Duodenal mucosa (tissue), 2 donors: ENCODE results near the gene AKIP1.

Source experiments
- H3K27ac ChIP-seq: one replicate; pipeline ENCODE4 v1.7.0; 2013; ENCODE audit warnings: low read depth, low read length
- H3K27me3 ChIP-seq, 2 donors: one replicate each; pipeline ENCODE4 v1.7.0; 2013; ENCODE audit warnings: low read length in 2 of 2, control low read depth in 1 of 2; ENCODE audit not compliant: insufficient read depth in 2 of 2, control insufficient read depth in 1 of 2
- H3K36me3 ChIP-seq, 2 donors: one replicate each; pipeline ENCODE4 v1.7.0; 2013; ENCODE audit warnings: low read length in 2 of 2, control low read depth in 1 of 2; ENCODE audit not compliant: insufficient read depth in 2 of 2, control insufficient read depth in 1 of 2
- H3K4me1 ChIP-seq, 2 donors: one replicate each; pipeline ENCODE4 v1.7.0; 2013; ENCODE audit warnings: low read length in 2 of 2, control low read depth in 1 of 2; ENCODE audit not compliant: insufficient read depth in 2 of 2, control insufficient read depth in 1 of 2
- H3K4me3 ChIP-seq, 2 donors: one replicate each; pipeline ENCODE4 v1.7.0; 2013; ENCODE audit warnings: low read length in 2 of 2, low read depth in 1 of 2
- H3K9ac ChIP-seq, 2 donors: one replicate each; pipeline ENCODE4 v1.7.0; 2013; ENCODE audit warnings: low read length in 2 of 2, low read depth in 1 of 2
- H3K9me3 ChIP-seq, 2 donors: one replicate each; pipeline ENCODE4 v1.7.0; 2013; ENCODE audit warnings: low read length in 2 of 2, control low read depth in 1 of 2; ENCODE audit not compliant: control insufficient read depth in 1 of 2

Gene AKIP1

DNA sequence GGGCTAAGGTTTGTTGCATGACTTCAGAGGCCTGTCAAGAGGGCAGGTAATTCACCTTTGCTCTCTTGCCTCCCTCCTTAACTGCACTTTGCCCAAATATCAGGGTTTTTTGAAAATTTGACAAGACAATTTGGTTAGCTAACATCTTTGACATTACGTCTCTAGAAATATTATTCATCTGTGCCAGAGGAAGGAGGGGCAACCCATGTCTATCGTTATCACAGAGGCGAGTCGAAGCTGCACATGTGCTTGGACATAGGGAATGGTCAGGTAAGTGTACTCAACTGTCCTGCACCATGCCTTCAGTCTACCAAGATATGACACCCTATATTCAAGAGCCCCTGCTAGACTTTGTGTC lies 3.7 kb downstream of the AKIP1 start:
- Histone ChIP-seq H3K36me3 (peaks cover 0 to 31% of the 10 kb centered on the region in 2 donors), H3K4me3 (peak overlapping the region in 1 of 2 donors; percentile 29), H3K27me3 (no peaks in the 10 kb centered on the region), H3K9ac (no peak overlapping the region), H3K27ac (no peak overlapping the region), H3K4me1 (peaks cover 12 to 18% of the 10 kb centered on the region in 2 donors), H3K9me3 (no peaks in the 10 kb centered on the region)

DNA sequence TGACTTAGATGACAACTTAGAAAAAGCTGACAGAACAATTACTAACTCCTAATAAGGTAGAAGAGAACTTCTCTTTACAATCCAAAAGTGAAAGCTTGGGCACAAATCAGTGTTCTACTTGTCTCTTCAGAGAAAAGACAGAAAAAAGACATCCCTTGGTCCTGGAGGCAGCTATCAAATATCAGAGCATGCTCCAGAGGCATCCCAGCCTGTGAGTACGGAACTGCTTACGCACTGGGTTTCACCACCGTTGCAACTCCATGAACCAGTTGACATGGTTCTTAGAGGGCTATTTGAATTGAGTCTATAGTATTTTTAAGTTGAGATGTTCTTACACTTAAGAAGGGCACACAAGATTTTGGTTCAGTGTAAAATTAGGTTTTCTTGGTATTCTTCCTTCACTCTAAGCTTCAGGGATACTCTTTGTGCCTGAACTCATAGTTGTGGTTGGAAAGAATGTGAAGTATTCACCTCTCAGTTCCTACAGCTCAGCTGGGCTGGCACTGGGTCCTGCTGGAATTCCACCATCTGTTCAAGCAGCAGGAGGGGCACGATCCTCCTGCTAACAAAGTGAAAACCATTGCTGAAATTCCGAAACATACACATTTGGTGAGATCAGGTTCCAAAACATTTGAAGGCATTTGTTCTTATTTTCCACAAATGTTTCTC lies 6.3 kb downstream of the AKIP1 start:
- Histone ChIP-seq H3K36me3 (peaks cover under 1 to 51% of the 10 kb centered on the region in 2 donors), H3K9ac (no peak overlapping the region), H3K4me1 (peaks cover 12 to 13% of the 10 kb centered on the region in 2 donors), H3K4me3 (no peak overlapping the region), H3K9me3 (no peaks in the 10 kb centered on the region), H3K27ac (peak overlapping the region; percentile 5), H3K27me3 (no peaks in the 10 kb centered on the region)

DNA sequence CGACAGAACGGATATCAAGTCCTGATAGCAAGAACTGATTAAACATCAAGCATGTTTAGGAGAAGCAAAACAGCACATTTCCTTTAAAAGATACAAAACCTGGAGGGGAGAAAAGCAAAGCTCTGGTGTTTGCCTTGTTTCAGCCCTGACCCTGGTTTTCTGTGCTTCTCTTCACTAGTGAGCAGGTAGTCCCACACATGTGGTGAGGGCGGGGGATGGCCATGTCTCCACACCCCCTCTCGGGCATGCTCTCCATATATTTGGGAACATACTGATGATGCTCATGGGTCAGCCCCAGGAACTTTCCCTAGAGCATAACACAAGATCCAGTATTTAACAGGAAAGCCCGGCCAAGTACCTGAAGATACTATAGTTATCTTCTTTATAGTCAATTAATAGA lies 11.7 kb downstream of the AKIP1 start:
- no peaks in the 10 kb centered on the region for H3K27me3 ChIP-seq
- H3K9me3 ChIP-seq: no peaks in the 10 kb centered on the region
- H3K9ac ChIP-seq: no peak overlapping the region
- no peaks in the 10 kb centered on the region for H3K4me1 ChIP-seq
- H3K36me3 ChIP-seq: peaks cover 4 to 39% of the 10 kb centered on the region in 2 donors
- no peak overlapping the region for H3K4me3 ChIP-seq
- no peak overlapping the region for H3K27ac ChIP-seq

DNA sequence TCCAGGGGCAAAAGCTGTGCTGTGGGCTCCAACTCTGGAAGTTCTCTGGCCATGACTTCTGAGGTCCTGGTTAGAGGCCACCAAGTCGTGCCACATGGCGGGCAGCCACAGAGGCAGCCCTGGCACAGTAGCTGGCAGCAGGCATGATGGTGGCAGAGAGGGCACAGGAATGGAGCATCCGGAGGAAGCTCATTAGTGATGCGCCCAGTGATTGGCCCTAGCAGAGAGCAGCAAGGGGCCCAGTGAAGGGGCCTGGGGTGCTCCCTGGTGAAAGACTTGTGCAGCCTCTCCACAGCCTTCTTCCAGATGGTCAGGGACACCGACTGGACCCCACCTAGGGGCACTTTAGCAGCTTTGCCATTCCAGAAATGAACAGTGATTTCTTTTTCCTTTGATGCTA lies 14.7 kb downstream of the AKIP1 start:
- Histone ChIP-seq H3K27me3 (no peaks in the 10 kb centered on the region), H3K4me1 (no peaks in the 10 kb centered on the region), H3K9ac (no peak overlapping the region), H3K4me3 (no peak overlapping the region), H3K36me3 (peaks cover 4 to 15% of the 10 kb centered on the region in 2 donors), H3K27ac (no peak overlapping the region), H3K9me3 (no peaks in the 10 kb centered on the region)

DNA sequence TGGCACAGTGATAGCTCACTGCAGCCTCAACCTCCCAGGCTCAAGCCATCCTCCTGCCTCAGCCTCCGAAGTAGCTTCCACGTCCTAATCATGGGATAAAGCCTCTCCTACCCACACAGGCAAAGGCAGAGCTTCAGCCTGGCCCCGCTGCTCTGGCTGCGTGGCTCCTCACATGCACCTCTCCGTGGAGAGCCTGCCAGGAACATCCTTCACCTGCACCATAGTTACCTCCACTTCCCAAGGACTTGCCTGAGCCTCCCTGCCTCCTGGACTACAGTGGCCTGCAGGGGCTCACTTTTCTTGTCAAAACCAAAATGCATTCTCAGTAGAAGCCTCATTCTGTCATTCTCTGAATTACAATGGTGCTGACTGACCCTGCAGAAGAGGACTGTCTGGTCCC lies 15.2 kb downstream of the AKIP1 start:
- no peak overlapping the region for H3K27ac ChIP-seq
- no peaks in the 10 kb centered on the region for H3K27me3 ChIP-seq
- H3K36me3 ChIP-seq: peaks cover 4 to 11% of the 10 kb centered on the region in 2 donors
- no peak overlapping the region for H3K4me3 ChIP-seq
- no peaks in the 10 kb centered on the region for H3K9me3 ChIP-seq
- no peaks in the 10 kb centered on the region for H3K4me1 ChIP-seq
- no peak overlapping the region for H3K9ac ChIP-seq

DNA sequence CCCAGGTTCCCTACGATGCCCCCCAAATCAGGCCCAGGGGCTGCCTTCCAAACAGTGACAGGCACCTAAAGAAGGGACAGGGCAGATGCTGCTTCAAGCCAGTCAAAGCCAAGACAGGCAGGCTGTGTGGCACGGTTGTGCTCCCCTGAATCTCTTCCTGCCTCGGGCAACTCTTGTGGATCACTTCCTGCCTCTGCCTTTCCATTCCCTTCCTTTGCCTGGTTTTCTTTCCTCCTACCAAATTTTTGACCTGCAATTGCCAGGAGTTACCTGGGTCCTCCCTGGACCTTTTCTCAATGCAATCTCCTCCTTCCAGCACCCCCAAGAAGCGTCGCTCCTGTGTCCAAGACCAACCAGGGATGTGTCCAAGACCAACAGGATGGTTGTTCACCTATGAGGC lies 16.2 kb downstream of the AKIP1 start:
- Histone ChIP-seq H3K9ac (no peak overlapping the region), H3K4me3 (no peak overlapping the region)

DNA sequence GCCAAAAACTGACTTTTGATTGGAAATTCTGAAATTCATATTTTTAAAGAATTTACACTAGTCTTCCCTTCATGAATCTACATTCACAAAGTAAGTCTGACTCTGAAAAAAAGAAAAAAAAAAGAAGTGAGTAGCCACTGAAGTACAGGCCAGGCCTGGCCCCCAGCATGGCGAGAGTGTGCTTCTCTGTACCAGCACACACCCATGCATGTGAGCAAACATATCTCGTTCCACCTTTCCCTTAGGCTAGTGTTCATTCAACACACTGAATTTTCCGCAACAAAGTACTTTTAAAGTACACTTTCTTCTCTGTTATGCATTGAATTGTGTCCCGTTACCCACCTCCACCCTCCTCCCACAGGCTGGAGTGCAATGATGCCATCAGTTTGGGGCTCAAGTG lies 17.2 kb downstream of the AKIP1 start:
- Histone ChIP-seq H3K9ac (no peak overlapping the region), H3K4me1 (no peaks in the 10 kb centered on the region), H3K27me3 (no peaks in the 10 kb centered on the region), H3K9me3 (no peaks in the 10 kb centered on the region), H3K27ac (no peak overlapping the region), H3K4me3 (no peak overlapping the region), H3K36me3 (no peaks in the 10 kb centered on the region)

More for the DNA sequence above, 16.2 kb downstream of the AKIP1 start:
- H3K27ac ChIP-seq: no peak overlapping the region
- no peaks in the 10 kb centered on the region for H3K9me3 ChIP-seq
- H3K36me3 ChIP-seq: peaks cover 3 to 4% of the 10 kb centered on the region in 2 donors
- no peaks in the 10 kb centered on the region for H3K4me1 ChIP-seq
- no peaks in the 10 kb centered on the region for H3K27me3 ChIP-seq

DNA sequence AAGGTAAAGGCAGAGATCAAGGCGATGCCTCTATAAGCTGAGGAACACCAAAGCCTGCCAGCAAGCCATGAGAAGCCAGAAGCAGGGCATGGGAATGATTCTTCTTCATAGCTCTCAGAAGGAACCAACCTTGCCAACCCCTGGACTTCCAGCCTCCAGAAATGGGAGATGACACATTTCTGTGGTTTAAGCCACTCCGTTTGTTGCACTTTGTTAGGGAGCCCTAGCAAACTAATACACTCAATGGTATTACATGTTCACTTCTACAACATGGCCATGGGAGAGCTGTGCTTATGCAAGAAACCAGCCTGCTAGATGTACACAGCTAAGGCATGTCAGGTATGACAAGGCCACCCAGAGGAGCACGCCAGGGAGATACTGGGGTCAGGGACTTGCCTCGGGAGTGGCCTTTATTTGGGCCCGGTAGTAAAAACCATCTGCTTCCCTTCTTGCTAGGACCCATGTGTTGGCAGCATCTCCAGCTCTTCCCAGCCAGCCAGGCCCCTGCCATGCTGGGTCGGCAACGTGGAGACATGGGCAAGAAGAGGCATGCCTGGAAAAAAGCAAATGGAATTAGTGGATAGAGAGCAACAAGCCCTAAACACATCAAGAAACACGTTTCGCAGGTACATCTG lies 18.1 kb downstream of the AKIP1 start:
- Histone ChIP-seq H3K4me3 (no peak overlapping the region), H3K9ac (no peak overlapping the region), H3K36me3 (no peaks in the 10 kb centered on the region), H3K9me3 (no peaks in the 10 kb centered on the region), H3K4me1 (no peaks in the 10 kb centered on the region), H3K27ac (no peak overlapping the region), H3K27me3 (no peaks in the 10 kb centered on the region)

DNA sequence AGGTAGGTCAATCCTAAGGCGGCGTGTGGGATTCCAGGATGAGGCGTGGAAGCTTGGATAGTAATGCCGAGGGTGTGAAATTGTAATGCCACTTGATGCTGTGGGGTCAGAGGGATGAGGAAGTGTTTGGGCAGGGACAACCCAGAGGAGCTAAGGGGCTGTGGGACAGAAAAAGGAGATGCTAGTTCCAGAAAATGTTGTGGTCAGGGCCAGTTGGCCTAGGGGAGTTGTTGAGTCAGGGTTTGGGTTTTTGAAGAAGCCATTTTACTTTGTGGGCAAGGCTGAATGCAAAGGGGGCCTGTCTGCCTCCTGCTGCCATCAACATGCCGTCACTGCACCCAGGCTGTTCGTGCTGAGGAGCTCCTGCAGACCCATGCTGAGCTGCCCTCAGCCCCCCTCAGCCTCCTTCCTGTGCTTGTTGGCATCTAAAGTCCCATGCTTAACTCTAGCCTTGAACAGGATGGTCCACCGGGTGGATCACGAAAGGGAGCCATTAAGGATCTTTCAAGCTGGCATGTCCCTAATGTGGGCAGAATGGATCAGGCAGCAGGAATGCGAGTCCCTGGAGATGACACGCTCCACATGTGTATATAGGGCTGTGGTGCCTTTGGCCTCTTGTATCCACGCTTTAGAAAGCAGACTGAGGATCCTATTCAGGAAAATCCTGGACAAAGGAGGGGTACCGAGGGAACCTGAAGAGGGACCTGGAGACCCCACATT lies 19.6 kb downstream of the AKIP1 start:
- H3K9ac ChIP-seq: no peak overlapping the region
- H3K27me3 ChIP-seq: no peaks in the 10 kb centered on the region
- no peak overlapping the region for H3K4me3 ChIP-seq
- H3K36me3 ChIP-seq: no peaks in the 10 kb centered on the region
- H3K27ac ChIP-seq: no peak overlapping the region
- H3K4me1 ChIP-seq: no peaks in the 10 kb centered on the region
- no peaks in the 10 kb centered on the region for H3K9me3 ChIP-seq

DNA sequence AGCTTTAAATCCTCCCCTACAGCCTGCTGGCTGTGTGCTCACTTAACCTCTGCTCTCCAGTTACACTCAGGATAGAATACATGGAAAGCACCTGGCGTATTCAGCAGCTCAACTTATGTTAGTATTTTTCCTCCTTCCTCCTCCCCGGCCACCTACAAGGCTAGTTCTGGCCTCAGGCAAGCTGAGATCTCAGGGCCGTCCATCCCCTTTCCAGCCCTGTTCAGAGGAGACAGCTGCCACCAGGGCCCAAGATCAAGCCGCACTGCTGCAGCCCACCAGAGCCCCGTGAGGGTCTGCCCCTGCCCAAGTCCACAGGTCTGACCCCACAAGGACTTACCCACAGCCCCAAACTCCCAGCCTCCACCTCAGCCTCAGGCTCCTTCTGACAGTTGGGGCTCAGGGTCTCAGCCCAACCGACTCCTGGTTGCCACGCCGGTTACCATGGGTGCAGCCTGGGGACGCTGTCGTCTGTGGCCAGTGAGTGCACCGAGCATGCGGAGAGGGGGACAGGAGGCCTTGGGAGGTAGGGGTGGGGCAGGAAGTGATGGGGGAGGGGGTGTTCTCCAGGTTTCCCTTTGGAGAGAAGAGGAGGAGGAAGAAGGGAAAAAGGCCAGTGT lies 21.7 kb downstream of the AKIP1 start, which contains the start of gene C11orf16:
C11orf16 (minus strand) TSS at position 384 of the 617 bp plus-strand sequence. CDS start 639 bp downstream, outside the sequence.
- H3K9ac ChIP-seq: no peak within 1 kb of the TSS

More for the DNA sequence above, 21.7 kb downstream of the AKIP1 start, which contains the start of gene C11orf16:
- H3K4me3 ChIP-seq: no peak within 1 kb of the TSS
- H3K36me3 ChIP-seq: no peaks in the 10 kb centered on the region
- no peaks in the 10 kb centered on the region for H3K9me3 ChIP-seq
- H3K27ac ChIP-seq: no peak within 1 kb of the TSS
- no peaks in the 10 kb centered on the region for H3K4me1 ChIP-seq
- H3K27me3 ChIP-seq: no peaks in the 10 kb centered on the region
